Activated CD4-positive, alpha-beta T cell treated with anti-CD3 and anti-CD28 coated beads for 36 hours (primary cell): ENCODE measurements around the gene ARAP3. TPM values are rescaled to one million over a fixed set of nuclear protein-coding genes. Genes with fewer than 3 reads are reported as not detected.

ENCODE experiments used
- ATAC-seq: fragments of 200-7000 bp; cut with Tn5 transposase; one replicate; pipeline ENCODE4 v1.10.0; 2021; ENCODE audit warnings: mild to moderate bottlenecking, moderate library complexity
- CTCF ChIA-PET: fragments of 350-600 bp; sonication (Branson Sonifier 250); formaldehyde crosslinking; loops from one replicate; lab custom pipeline; 2021; ENCODE audit warnings: antibody characterized with exemption; lab: Charles Lee
- POLR2A ChIA-PET: fragments of 350-600 bp; sonication (Branson Sonifier 250); formaldehyde crosslinking; loops from one replicate; lab custom pipeline; 2021; ENCODE audit warnings: antibody characterized with exemption, inconsistent platforms; lab: Charles Lee
- DNase-seq: peaks from one replicate; pipeline ENCODE4 v3.0.0-alpha.2; 2020
- H3K27ac Mint-ChIP-seq: one replicate; pipeline ENCODE4 v1.8.0; 2021; ENCODE audit warnings: mixed read lengths
- H3K27me3 Mint-ChIP-seq: one replicate; pipeline ENCODE4 v1.8.0; 2021; ENCODE audit warnings: mixed read lengths
- H3K36me3 Mint-ChIP-seq: one replicate; pipeline ENCODE4 v1.8.0; 2021; ENCODE audit warnings: low read depth, mixed read lengths
- H3K4me1 Mint-ChIP-seq: one replicate; pipeline ENCODE4 v1.8.0; 2021; ENCODE audit warnings: mixed read lengths
- H3K4me3 Mint-ChIP-seq: one replicate; pipeline ENCODE4 v1.8.0; 2021; ENCODE audit warnings: mild to moderate bottlenecking, moderate library complexity, mixed read lengths
- H3K9me3 Mint-ChIP-seq: one replicate; pipeline ENCODE4 v1.8.0; 2021; ENCODE audit warnings: low read depth, mixed read lengths
- intact Hi-C, 2 experiments: fragments of 100-400 bp; cut with DNase I in 1 of 2; cut with micrococcal nuclease in 1 of 2; formaldehyde crosslinking; loops; one replicate each; pipeline versions ENCODE4 v1.14.2 to v1.15.1; 2022 to 2024; cut with DNase I, micrococcal nuclease
- total RNA-seq, 2 experiments: library from RNA; stranded (reverse); gene quantifications; one replicate each; pipeline ENCODE4 v1.2.3, GENCODE V29; 2021

Gene ARAP3
- total RNA-seq, 2 experiments from 2014 or later: 3.2 TPM

GRCh38 chr5:141672071-141672840 lies 9.8 kb downstream of the ARAP3 start:
- Mint-ChIP-seq H3K9me3 (no peaks in the 10 kb centered on the region), H3K27ac (no peak overlapping the region), H3K4me1 (no peaks in the 10 kb centered on the region), H3K36me3 (no peaks in the 10 kb centered on the region), H3K27me3 (no peaks in the 10 kb centered on the region), H3K4me3 (no peak overlapping the region)
- POLR2A ChIA-PET: no interaction called here
- CTCF ChIA-PET: interaction anchor here (0.6 kb wide), 1 partner anchor 20 kb away, joined by 3 read pairs; no protein-coding TSS in a partner anchor
- ATAC-seq (no peak), DNase-seq (no peak)
- intact Hi-C loops: no loop called here

- no peak for ATAC-seq
These were observed 12.5 kb downstream of the ARAP3 start for GRCh38 chr5:141669520-141669919.

GRCh38 chr5:141668601-141669265 lies 13.3 kb downstream of the ARAP3 start:
- Mint-ChIP-seq H3K36me3 (no peaks in the 10 kb centered on the region), H3K9me3 (no peaks in the 10 kb centered on the region), H3K27me3 (no peaks in the 10 kb centered on the region), H3K4me1 (peaks cover 4% of the 10 kb centered on the region), H3K4me3 (no peak overlapping the region), H3K27ac (no peak overlapping the region)
- ATAC-seq (no peak), DNase-seq (no peak)
- intact Hi-C loops: loop anchor here in 1 of 2 experiments (10.0 kb wide), 1 partner anchor 296 kb away; the partner anchor contains the start of gene RNF14
- ChIA-PET POLR2A (no interaction called here), CTCF (interaction anchor here (0.6 to 2.4 kb wide), 11 partner anchors 19 to 975 kb away, joined by 3 to 8 read pairs (median 3); partner anchors contain the start of gene RNF14)

More at GRCh38 chr5:141669520-141669919, 12.5 kb downstream of the ARAP3 start:
- Mint-ChIP-seq H3K9me3 (no peaks in the 10 kb centered on the region), H3K27ac (no peak overlapping the region), H3K36me3 (no peaks in the 10 kb centered on the region), H3K4me3 (no peak overlapping the region), H3K4me1 (peaks cover 4% of the 10 kb centered on the region), H3K27me3 (no peaks in the 10 kb centered on the region)
- ChIA-PET CTCF (interaction anchor here (0.6 to 2.4 kb wide), 12 partner anchors 12 to 974 kb away, joined by 3 to 9 read pairs (median 4); no protein-coding TSS in a partner anchor), POLR2A (no interaction called here)
- intact Hi-C loops: loop anchor here in 1 of 2 experiments (10.0 kb wide), 1 partner anchor 295 kb away; the partner anchor contains the start of gene RNF14
- no peak for DNase-seq

GRCh38 chr5:141665995-141666940 lies 15.8 kb downstream of the ARAP3 start:
- intact Hi-C loops: loop anchor here (1.0 to 10.0 kb wide), 5 partner anchors 36 to 299 kb away; partner anchors contain the start of gene RNF14 (in 1 of the 2)
- Mint-ChIP-seq H3K27ac (no peak overlapping the region), H3K4me3 (no peak overlapping the region), H3K4me1 (peaks cover 4% of the 10 kb centered on the region), H3K9me3 (no peaks in the 10 kb centered on the region), H3K27me3 (no peaks in the 10 kb centered on the region), H3K36me3 (no peaks in the 10 kb centered on the region)
- DNase-seq (no peak), ATAC-seq (no peak)
- CTCF ChIA-PET: interaction anchor here (0.6 to 3.1 kb wide), 6 partner anchors 15 to 303 kb away, joined by 3 to 34 read pairs (median 10); partner anchors contain the start of genes FCHSD1, PCDH1 and RNF14
- POLR2A ChIA-PET: no interaction called here

GRCh38 chr5:141664733-141665461 lies 17.1 kb downstream of the ARAP3 start:
- POLR2A ChIA-PET: no interaction called here
- Mint-ChIP-seq H3K36me3 (no peaks in the 10 kb centered on the region), H3K27me3 (no peaks in the 10 kb centered on the region), H3K4me3 (no peak overlapping the region), H3K4me1 (peaks cover 4% of the 10 kb centered on the region), H3K9me3 (no peaks in the 10 kb centered on the region), H3K27ac (no peak overlapping the region)
- ATAC-seq (peak; percentile 97), DNase-seq (peak; percentile 86)
- intact Hi-C loops: loop anchor here (1.0 to 10.0 kb wide), 5 partner anchors 37 to 300 kb away; partner anchors contain the start of gene RNF14 (in 1 of the 2)
- CTCF ChIA-PET: interaction anchor here (0.6 to 3.1 kb wide), 21 partner anchors 11 to 326 kb away, joined by 3 to 34 read pairs (median 4); partner anchors contain the start of genes FCHSD1, PCDH1 and PCDH12

GRCh38 chr5:141663506-141663905 lies 18.5 kb downstream of the ARAP3 start:
- Mint-ChIP-seq H3K36me3 (no peaks in the 10 kb centered on the region), H3K27me3 (no peaks in the 10 kb centered on the region), H3K4me1 (peaks cover 4% of the 10 kb centered on the region), H3K27ac (no peak overlapping the region), H3K4me3 (no peak overlapping the region), H3K9me3 (no peaks in the 10 kb centered on the region)
- ATAC-seq: no peak
- ChIA-PET CTCF (interaction anchor here (0.7 to 3.1 kb wide), 8 partner anchors 26 to 304 kb away, joined by 3 to 34 read pairs (median 4); partner anchors contain the start of genes HDAC3, PCDH1 and RELL2), POLR2A (no interaction called here)
- DNase-seq: no peak
- intact Hi-C loops: loop anchor here in 1 of 2 experiments (10.0 kb wide), 1 partner anchor 301 kb away; the partner anchor contains the start of gene RNF14

- intact Hi-C loops: loop anchor here in 1 of 2 experiments (10.0 kb wide), 1 partner anchor 303 kb away; the partner anchor contains the start of gene RNF14
- Mint-ChIP-seq H3K4me3 (no peak overlapping the region), H3K27me3 (no peaks in the 10 kb centered on the region), H3K4me1 (peaks cover 4% of the 10 kb centered on the region), H3K9me3 (no peaks in the 10 kb centered on the region), H3K27ac (no peak overlapping the region), H3K36me3 (no peaks in the 10 kb centered on the region)
- POLR2A ChIA-PET: no interaction called here
- CTCF ChIA-PET: interaction anchor here (0.6 to 0.9 kb wide), 4 partner anchors 30 to 752 kb away, joined by 3 read pairs; no protein-coding TSS in a partner anchor
- ATAC-seq (no peak), DNase-seq (no peak)
These were observed 20.0 kb downstream of the ARAP3 start for GRCh38 chr5:141662028-141662427.

- peak; percentile 42 for ATAC-seq
- H3K4me3 Mint-ChIP-seq: no peak overlapping the region
- H3K4me1 Mint-ChIP-seq: no peaks in the 10 kb centered on the region
- peak; percentile 27 for DNase-seq
- no peak overlapping the region for H3K27ac Mint-ChIP-seq
- no peaks in the 10 kb centered on the region for H3K9me3 Mint-ChIP-seq
- H3K27me3 Mint-ChIP-seq: no peaks in the 10 kb centered on the region
- POLR2A ChIA-PET: interaction anchor here (0.6 kb wide), 1 partner anchor 66 kb away, joined by 3 read pairs; no protein-coding TSS in a partner anchor
- no peaks in the 10 kb centered on the region for H3K36me3 Mint-ChIP-seq
- intact Hi-C loops: no loop called here
- CTCF ChIA-PET: interaction anchor here (0.7 to 2.3 kb wide), 5 partner anchors 12 to 1111 kb away, joined by 3 to 6 read pairs (median 4); no protein-coding TSS in a partner anchor
These were observed 24.0 kb downstream of the ARAP3 start for GRCh38 chr5:141657937-141658545.

- Mint-ChIP-seq H3K36me3 (no peaks in the 10 kb centered on the region), H3K27ac (no peak overlapping the region), H3K4me1 (no peaks in the 10 kb centered on the region), H3K9me3 (no peaks in the 10 kb centered on the region), H3K4me3 (no peak overlapping the region), H3K27me3 (no peaks in the 10 kb centered on the region)
- DNase-seq: no peak
- CTCF ChIA-PET: interaction anchor here (1.1 to 1.4 kb wide), 2 partner anchors 94 to 303 kb away, joined by 3 read pairs; no protein-coding TSS in a partner anchor
- intact Hi-C loops: no loop called here
- POLR2A ChIA-PET: no interaction called here
- no peak for ATAC-seq
These were observed 24.6 kb downstream of the ARAP3 start for GRCh38 chr5:141657404-141657803.
